Muscle layer of duodenum (tissue), 2 donors: ENCODE data around the gene RBKS.

Experiments used
- H3K27ac ChIP-seq: one replicate; pipeline ENCODE4 v1.7.0; 2013; ENCODE audit warnings: mild to moderate bottlenecking, low read length
- H3K27me3 ChIP-seq: one replicate; pipeline ENCODE4 v1.7.0; 2013; ENCODE audit warnings: low read depth, mild to moderate bottlenecking, control low read depth, low read length
- H3K36me3 ChIP-seq, 2 donors: one replicate each; pipeline ENCODE4 v1.7.0; 2013; ENCODE audit warnings: low read length in 2 of 2, control low read depth in 1 of 2, mild to moderate bottlenecking in 1 of 2; ENCODE audit not compliant: insufficient read depth in 2 of 2, control insufficient read depth in 1 of 2
- H3K4me1 ChIP-seq, 2 donors: one replicate each; pipeline ENCODE4 v1.7.0; 2013; ENCODE audit warnings: low read length in 2 of 2, mild to moderate bottlenecking in 2 of 2, control low read depth in 1 of 2, moderate library complexity in 1 of 2; ENCODE audit not compliant: insufficient read depth in 2 of 2, control insufficient read depth in 1 of 2
- H3K4me3 ChIP-seq, 2 donors: one replicate each; pipeline ENCODE4 v1.7.0; 2013; ENCODE audit warnings: low read length in 2 of 2, low read depth in 1 of 2, mild to moderate bottlenecking in 1 of 2
- H3K9me3 ChIP-seq, 2 donors: one replicate each; pipeline ENCODE4 v1.7.0; 2013; ENCODE audit warnings: low read length in 2 of 2, control low read depth in 1 of 2, mild to moderate bottlenecking in 1 of 2; ENCODE audit not compliant: control insufficient read depth in 1 of 2
- donor health status: healthy.

The RBKS gene

GRCh38 chr2:27798486-27798885 is 91.7 kb downstream of the RBKS start:
- Histone ChIP-seq H3K9me3 (no peaks in the 10 kb centered on the region), H3K4me3 (no peak overlapping the region), H3K4me1 (no peaks in the 10 kb centered on the region), H3K27me3 (no peaks in the 10 kb centered on the region), H3K27ac (peak overlapping the region; percentile 72), H3K36me3 (peaks cover 0 to 4% of the 10 kb centered on the region in 2 donors)

- Histone ChIP-seq H3K27ac (peak overlapping the region; percentile 82), H3K4me1 (no peaks in the 10 kb centered on the region)
These were observed 92.3 kb downstream of the RBKS start for GRCh38 chr2:27797841-27798240.

DNA sequence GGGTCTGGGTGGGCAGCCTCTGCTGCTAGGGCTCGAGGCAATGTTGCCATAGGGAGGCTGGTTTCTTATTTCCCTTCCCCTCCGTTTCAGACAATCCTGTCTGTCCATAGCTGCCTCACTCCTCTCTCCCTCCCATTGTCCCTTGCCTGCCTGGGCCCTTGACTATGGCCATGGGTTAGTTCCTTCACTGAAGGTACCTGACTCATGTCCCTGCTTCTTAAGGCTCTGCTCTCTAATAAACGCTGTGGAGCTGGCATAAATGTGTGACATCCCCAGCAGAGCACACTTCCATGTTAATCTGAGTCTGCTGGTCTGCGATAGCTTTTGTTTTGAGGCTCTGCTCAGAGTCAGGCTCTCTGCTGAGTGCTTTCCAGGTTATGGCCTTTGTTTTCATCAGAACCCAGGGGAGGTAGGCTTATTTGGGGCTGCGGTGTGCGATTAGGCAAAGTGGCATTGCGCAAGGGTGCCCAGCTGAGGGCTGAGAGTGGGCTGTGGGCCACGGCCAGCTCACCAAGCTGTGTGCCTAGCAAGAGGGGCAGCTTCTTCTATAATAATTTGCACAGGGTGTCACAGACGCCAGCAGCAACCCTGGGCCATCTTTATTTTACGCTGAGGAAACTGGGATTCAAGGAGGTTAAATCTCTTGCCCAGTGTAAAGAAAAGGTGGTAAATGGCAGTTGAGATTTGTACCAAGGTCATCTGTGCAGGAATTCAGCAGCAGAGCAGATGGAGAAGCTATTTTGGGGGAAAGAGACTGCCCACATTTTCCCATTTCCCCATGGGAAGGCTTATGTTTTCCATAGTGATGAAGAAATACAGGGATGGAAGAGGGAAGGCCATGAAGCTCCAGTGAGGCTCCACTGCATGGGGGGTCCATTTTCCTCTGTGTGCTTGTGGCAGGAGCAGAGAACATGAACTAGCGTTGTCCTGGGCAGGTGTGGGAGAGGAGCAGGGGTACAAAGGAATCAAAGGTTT is 93.1 kb downstream of the RBKS start:
- Histone ChIP-seq H3K9me3 (no peaks in the 10 kb centered on the region), H3K4me3 (peak overlapping the region in 1 of 2 donors; percentile 27), H3K4me1 (no peaks in the 10 kb centered on the region), H3K27ac (peak overlapping the region; percentile 82), H3K27me3 (no peaks in the 10 kb centered on the region), H3K36me3 (peaks cover 0 to 4% of the 10 kb centered on the region in 2 donors)

More at GRCh38 chr2:27797841-27798240, 92.3 kb downstream of the RBKS start:
- Histone ChIP-seq H3K36me3 (peaks cover 0 to 4% of the 10 kb centered on the region in 2 donors), H3K27me3 (no peaks in the 10 kb centered on the region), H3K9me3 (no peaks in the 10 kb centered on the region), H3K4me3 (no peak overlapping the region)

DNA sequence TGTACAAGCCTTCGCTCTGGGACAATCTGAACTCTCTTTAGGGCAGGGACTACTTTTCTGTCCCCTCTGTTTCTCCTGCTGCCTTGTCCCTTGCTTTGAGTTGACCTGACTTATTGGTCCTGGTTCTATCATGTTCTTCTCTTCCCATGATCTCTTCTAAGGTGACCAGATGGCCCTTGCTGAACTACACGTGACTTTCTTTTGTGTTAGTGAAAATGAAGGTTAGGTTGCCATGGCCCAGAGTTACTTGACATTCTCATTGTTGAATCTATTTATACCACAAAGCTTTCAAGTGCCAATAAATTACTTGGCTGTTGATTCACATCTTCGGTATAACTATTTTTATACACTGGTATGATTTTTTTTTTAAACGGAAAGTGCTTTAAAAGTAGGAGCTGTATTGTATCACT is 94.3 kb downstream of the RBKS start:
- peak overlapping the region; percentile 82 for H3K27ac ChIP-seq
- peaks cover 0 to 4% of the 10 kb centered on the region in 2 donors for H3K36me3 ChIP-seq
- no peaks in the 10 kb centered on the region for H3K27me3 ChIP-seq
- H3K4me3 ChIP-seq: no peak overlapping the region
- H3K9me3 ChIP-seq: no peaks in the 10 kb centered on the region
- no peaks in the 10 kb centered on the region for H3K4me1 ChIP-seq

DNA sequence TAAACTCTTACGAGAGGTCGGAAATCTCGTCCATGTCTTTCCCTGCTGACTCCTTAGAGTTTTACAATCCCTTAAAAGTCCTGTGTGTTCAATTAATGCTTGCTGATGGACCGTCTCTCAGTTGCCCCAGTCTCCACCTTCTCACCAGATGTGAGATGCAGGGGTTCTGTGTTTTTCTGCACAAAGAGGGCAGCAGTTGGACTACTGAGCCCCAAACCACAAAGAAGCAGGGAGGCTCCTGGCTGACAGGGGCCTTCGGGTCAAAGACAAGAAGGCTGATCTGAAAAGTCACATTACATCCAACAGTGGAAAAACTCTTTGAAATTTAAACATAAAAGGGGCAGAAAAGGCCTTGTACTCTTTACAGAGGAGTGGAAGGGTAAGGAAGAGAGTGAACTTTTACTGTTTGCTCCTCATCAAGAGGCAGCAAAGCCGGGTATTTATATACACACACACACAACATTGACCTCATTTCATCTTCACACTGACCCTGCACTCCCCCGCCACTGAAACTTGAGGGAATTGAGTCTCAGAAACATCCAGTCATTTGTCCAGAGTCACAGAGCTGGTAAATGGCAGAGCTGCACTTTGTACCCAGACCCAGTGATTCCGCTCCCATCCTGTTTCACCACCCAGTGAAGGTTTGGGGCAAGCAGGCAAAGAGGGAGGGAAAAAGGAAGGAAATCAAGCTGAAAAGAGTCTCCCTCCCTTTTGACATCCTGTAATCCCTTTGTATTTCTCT is 94.9 kb downstream of the RBKS start:
- no peak overlapping the region for H3K4me3 ChIP-seq
- H3K4me1 ChIP-seq: no peaks in the 10 kb centered on the region
- H3K9me3 ChIP-seq: no peaks in the 10 kb centered on the region
- H3K27ac ChIP-seq: peak overlapping the region; percentile 82
- H3K27me3 ChIP-seq: no peaks in the 10 kb centered on the region
- H3K36me3 ChIP-seq: peaks cover 0 to 4% of the 10 kb centered on the region in 2 donors

DNA sequence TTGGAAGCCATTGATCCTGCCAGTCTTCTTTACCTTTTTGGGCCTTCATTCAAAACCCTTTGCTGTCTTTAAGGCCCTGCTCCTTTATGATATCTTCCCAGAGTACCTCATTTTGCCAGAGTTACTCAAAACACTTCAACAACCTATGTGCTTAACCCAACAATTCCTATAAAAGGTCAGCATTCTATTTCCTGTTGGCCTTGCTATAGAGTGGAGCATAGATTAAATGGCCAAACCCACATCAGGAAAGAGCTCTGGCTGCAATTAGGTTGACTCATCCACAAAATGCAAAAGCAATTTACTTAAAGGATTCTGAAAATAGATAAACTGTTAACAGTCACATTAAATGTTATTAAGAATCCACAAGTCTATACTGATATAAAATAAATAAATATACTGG is 97.4 kb downstream of the RBKS start:
- Histone ChIP-seq H3K27me3 (no peaks in the 10 kb centered on the region), H3K4me1 (no peaks in the 10 kb centered on the region), H3K4me3 (no peak overlapping the region), H3K36me3 (no peaks in the 10 kb centered on the region), H3K9me3 (no peaks in the 10 kb centered on the region), H3K27ac (no peak overlapping the region)

DNA sequence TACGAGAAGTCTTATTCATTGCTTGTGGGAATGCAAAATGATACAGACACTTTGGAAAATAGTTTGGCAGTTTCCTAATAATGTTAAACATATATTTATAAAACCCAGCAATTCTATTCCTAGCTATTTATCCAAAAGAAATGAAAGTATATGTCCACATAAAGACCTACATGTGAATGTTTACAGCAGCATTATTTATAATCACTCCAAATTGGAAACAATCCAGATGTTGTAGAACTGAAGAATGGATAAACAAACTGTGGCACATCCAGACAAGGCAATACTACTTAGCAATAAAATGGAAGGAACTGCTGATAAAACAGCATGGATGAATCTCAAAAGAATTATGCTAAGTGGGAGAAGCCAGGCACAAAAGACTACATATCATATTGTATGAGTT is 99.4 kb downstream of the RBKS start:
- Histone ChIP-seq H3K36me3 (no peaks in the 10 kb centered on the region), H3K4me1 (no peaks in the 10 kb centered on the region), H3K27me3 (no peaks in the 10 kb centered on the region), H3K4me3 (no peak overlapping the region), H3K9me3 (no peaks in the 10 kb centered on the region), H3K27ac (no peak overlapping the region)

DNA sequence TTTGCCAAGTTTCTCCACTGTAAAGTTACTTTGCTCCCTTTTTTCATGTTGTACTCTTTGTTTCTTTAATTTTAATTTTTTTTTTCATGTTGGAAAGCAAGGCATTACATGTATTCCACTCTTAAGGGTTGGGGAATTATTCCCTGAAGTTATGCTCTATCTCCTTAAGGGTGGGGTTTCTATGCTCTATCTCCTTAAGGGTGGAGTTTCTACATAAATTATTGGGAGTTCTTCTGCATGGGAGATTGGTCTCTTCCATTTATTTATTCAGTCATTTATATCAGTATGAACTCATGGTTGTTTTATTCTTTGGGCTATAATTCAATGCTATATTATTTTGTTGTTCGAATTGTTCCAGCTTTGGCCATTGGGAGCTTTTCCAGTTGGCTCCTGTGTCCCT is 107.5 kb downstream of the RBKS start:
- H3K36me3 ChIP-seq: no peaks in the 10 kb centered on the region
- H3K9me3 ChIP-seq: no peaks in the 10 kb centered on the region
- H3K4me3 ChIP-seq: no peak overlapping the region
- no peaks in the 10 kb centered on the region for H3K27me3 ChIP-seq
- no peaks in the 10 kb centered on the region for H3K4me1 ChIP-seq
- H3K27ac ChIP-seq: no peak overlapping the region

GRCh38 chr2:27781496-27781895 is 108.7 kb downstream of the RBKS start:
- H3K4me3 ChIP-seq: no peak overlapping the region
- no peaks in the 10 kb centered on the region for H3K36me3 ChIP-seq
- H3K4me1 ChIP-seq: no peaks in the 10 kb centered on the region
- no peaks in the 10 kb centered on the region for H3K9me3 ChIP-seq
- no peak overlapping the region for H3K27ac ChIP-seq
- no peaks in the 10 kb centered on the region for H3K27me3 ChIP-seq

- H3K27me3 ChIP-seq: no peaks in the 10 kb centered on the region
- H3K27ac ChIP-seq: peak overlapping the region; percentile 74
- peaks cover 0 to 8% of the 10 kb centered on the region in 2 donors for H3K36me3 ChIP-seq
- no peaks in the 10 kb centered on the region for H3K9me3 ChIP-seq
- no peaks in the 10 kb centered on the region for H3K4me1 ChIP-seq
- no peak overlapping the region for H3K4me3 ChIP-seq
These were observed 110.7 kb downstream of the RBKS start for GRCh38 chr2:27779417-27780055.

- no peak overlapping the region for H3K4me3 ChIP-seq
- H3K27me3 ChIP-seq: no peaks in the 10 kb centered on the region
- H3K27ac ChIP-seq: peak overlapping the region; percentile 78
- peaks cover 0 to 11% of the 10 kb centered on the region in 2 donors for H3K36me3 ChIP-seq
- H3K9me3 ChIP-seq: no peaks in the 10 kb centered on the region
- peaks cover 11 to 17% of the 10 kb centered on the region in 2 donors for H3K4me1 ChIP-seq
These were observed 113.5 kb downstream of the RBKS start for GRCh38 chr2:27776696-27777095.
